HepG2 (cell line): ENCODE measurements around the gene LTA4H. TPM values are rescaled to one million over a fixed set of nuclear protein-coding genes. Genes with fewer than 3 reads are reported as not detected.

ENCODE experiments used
- ATAC-seq: fragments of 200-7000 bp; cut with Tn5 transposase; 3 replicates; pipeline ENCODE4 v1.9.1; 2020; ENCODE audit warnings: mild to moderate bottlenecking, moderate library complexity
- BruUV-seq: library from RNA; stranded (reverse); fragments of 400-500 nt; replicated peaks from 2 replicates; lab custom pipeline; 2021; lab: Mats Ljungman, UMichigan
- CTCF ChIA-PET: fragments of 300-600 bp; formaldehyde crosslinking; extraction: SDS; loops from one replicate; lab custom pipeline; 2021; ENCODE audit warnings: low total read pairs, inconsistent platforms, low intra/inter-chr PET ratio; lab: Yijun Ruan, JAX
- POLR2A ChIA-PET: fragments of 350-600 bp; sonication (Branson Sonifier 250); formaldehyde crosslinking; loops from one replicate; lab custom pipeline; 2020; ENCODE audit warnings: antibody characterized with exemption, inconsistent platforms; lab: Yijun Ruan, JAX
- DNase-seq: peaks from one replicate; pipeline ENCODE4 v3.0.0-alpha.2; 2015; ENCODE audit warnings: low spot score
- FAIRE-seq: peaks from 3 replicates; lab custom pipeline; 2011; peaks lifted over from hg19 to GRCh38; lab: Jason Lieb, UNC
- H2AFZ ChIP-seq: one replicate; pipeline ENCODE4 v1.6.1; 2011; ENCODE audit warnings: low read length, inconsistent platforms
- H3K27ac ChIP-seq: fragments of 300-600 bp; 3 replicates; pipeline ENCODE4 v1.8.0; 2011; ENCODE audit warnings: mixed run types, mild to moderate bottlenecking, mixed read lengths, low read length, inconsistent platforms; ENCODE audit not compliant: insufficient read depth; ENCODE audit errors: extremely low read length
- H3K27me3 ChIP-seq, 2 experiments: fragments of 200-600 bp in 1 of 2; 2 replicates in 1 of 2; 3 replicates in 1 of 2; pipeline versions ENCODE4 v1.6.0 to v1.8.0; 2011; ENCODE audit warnings: low read length in 2 of 2, mild to moderate bottlenecking in 2 of 2, moderate library complexity in 2 of 2, inconsistent platforms in 1 of 2; ENCODE audit not compliant: insufficient read depth in 2 of 2, control insufficient read depth in 1 of 2
- H3K36me3 ChIP-seq, 2 experiments: fragments of 200-600 bp in 1 of 2; replicated peaks in 1 of 2; 2 replicates in 1 of 2; 3 replicates in 1 of 2; pipeline versions ENCODE4 v1.5.1 to v1.8.0; 2011; ENCODE audit warnings: low read length in 2 of 2, inconsistent platforms in 1 of 2; ENCODE audit not compliant: insufficient read depth in 2 of 2, control insufficient read depth in 1 of 2
- H3K4me1 ChIP-seq: 2 replicates; pipeline ENCODE4 v1.5.1; 2012; ENCODE audit warnings: low read length, inconsistent platforms; ENCODE audit not compliant: insufficient read depth
- H3K4me2 ChIP-seq: 2 replicates; pipeline ENCODE4 v1.6.0; 2011; ENCODE audit warnings: low read depth, low read length, inconsistent platforms
- H3K4me3 ChIP-seq, 3 experiments: fragments of 200-600 bp in 1 of 3; sonication (generic), shearing (Covaris generic) in 1 of 3; replicated peaks in 1 of 3; 2 replicates each; pipeline ENCODE4 v1.5.1; 2011 to 2016; ENCODE audit warnings: low read length in 3 of 3, inconsistent platforms in 2 of 3, low read depth in 2 of 3, mild to moderate bottlenecking in 2 of 3, control low read depth in 1 of 3, mixed read lengths in 1 of 3; ENCODE audit not compliant: insufficient read depth in 1 of 3
- H3K79me2 ChIP-seq: one replicate; pipeline ENCODE4 v1.6.1; 2011; ENCODE audit warnings: low read length, inconsistent platforms; ENCODE audit not compliant: insufficient read depth
- H3K9ac ChIP-seq: 2 replicates; pipeline ENCODE4 v1.6.0; 2011; ENCODE audit warnings: mild to moderate bottlenecking, low read depth, low read length, inconsistent platforms; ENCODE audit not compliant: insufficient read depth
- H3K9me3 ChIP-seq: 2 replicates; pipeline ENCODE4 v1.5.1; 2012; ENCODE audit warnings: mild to moderate bottlenecking, low read length
- H4K20me1 ChIP-seq: 2 replicates; pipeline ENCODE4 v1.6.0; 2011; ENCODE audit warnings: inconsistent platforms, mild to moderate bottlenecking, low read length, moderate library complexity; ENCODE audit not compliant: insufficient read depth
- CEBPB ChIP-seq: IDR thresholded peaks from 2 replicates; pipeline ENCODE4 v1.6.1; 2011; ENCODE audit warnings: low read depth, low read length, improper control_type of control experiment, borderline replicate concordance
- CEBPG ChIP-seq: IDR thresholded peaks from 2 replicates; pipeline ENCODE4 v1.6.1; 2016
- MAFF ChIP-seq: IDR thresholded peaks from 2 replicates; pipeline ENCODE4 v1.6.1; 2011; ENCODE audit warnings: low read depth, low read length, improper control_type of control experiment
- MAFK ChIP-seq, 2 experiments: IDR thresholded peaks in 1 of 2; conservative IDR thresholded peaks in 1 of 2; 2 replicates each; pipeline ENCODE4 v1.6.1; 2011; ENCODE audit warnings: improper control_type of control experiment in 2 of 2, low read length in 2 of 2
- SAP130 ChIP-seq: IDR thresholded peaks from 2 replicates; pipeline ENCODE4 v1.6.1; 2016; ENCODE audit warnings: low read depth
- ZFP62 ChIP-seq: sonication (generic); formaldehyde crosslinking; IDR thresholded peaks from 2 replicates; pipeline ENCODE4 v1.4.0; 2020; ENCODE audit warnings: missing genetic modification reagents
- ZNF749 ChIP-seq: sonication (generic); formaldehyde crosslinking; IDR thresholded peaks from 2 replicates; pipeline ENCODE4 v1.8.0; 2022; ENCODE audit warnings: mild to moderate bottlenecking, missing genetic modification reagents, moderate library complexity, borderline replicate concordance
- WGBS: methylation state at CpG from one replicate; pipeline ENCODE4 v1.1.6; 2017; ENCODE audit warnings: low lambda C conversion rate; 5-methylcytosine and 5-hydroxymethylcytosine counted together
- in situ Hi-C: cut with HindIII; loops from 2 replicates; pipeline ENCODE4 v1.10.0; 2017; ENCODE audit warnings: low pct_unique_long_range_greater_than_20kb; ENCODE audit not compliant: extremely low pct_ligation_motif_present
- intact Hi-C: fragments of 100-400 bp; cut with micrococcal nuclease; formaldehyde crosslinking; loops from one replicate; pipeline ENCODE4 v1.10.0; 2022; ENCODE audit not compliant: unreplicated experiment
- polyA plus RNA-seq, 8 experiments: library from polyadenylated mRNA; depleted of rRNA in 3 of 8; stranded (reverse) in 7 of 8; unstranded in 1 of 8; fragments of >200 nt; fragmentation: Illumina TruSeq in 4 of 8; extraction: Trizol in 4 of 8; gene quantifications; 2 replicates each; pipeline versions ENCODE4 v1.2.1 to v1.2.3, GENCODE V29; 2011 to 2016; ENCODE audit warnings: low read depth in 4 of 8, missing spikeins in 1 of 8, mixed read lengths in 1 of 8; ENCODE audit not compliant: insufficient read depth in 1 of 8
- total RNA-seq, 5 experiments: library from RNA; depleted of rRNA; stranded (reverse); fragments of >200 nt; fragmentation: Illumina TruSeq; extraction: Trizol; gene quantifications; 2 replicates each; pipeline ENCODE4 v1.2.3, GENCODE V29; 2016; ENCODE audit warnings: low read depth in 1 of 5
- TF ChIP-seq, protein P1 (sequence below): sonication (generic); formaldehyde crosslinking; IDR thresholded peaks from 2 replicates; pipeline ENCODE4 v1.5.0; 2020; ENCODE audit warnings: mild to moderate bottlenecking, missing genetic modification reagents

The LTA4H gene
- total and polyA plus RNA-seq, 2 of the 13 experiments (the other 11 are each of a cell fraction or from before 2014, with no cell fraction given): 87.5 to 90.4 TPM

DNA sequence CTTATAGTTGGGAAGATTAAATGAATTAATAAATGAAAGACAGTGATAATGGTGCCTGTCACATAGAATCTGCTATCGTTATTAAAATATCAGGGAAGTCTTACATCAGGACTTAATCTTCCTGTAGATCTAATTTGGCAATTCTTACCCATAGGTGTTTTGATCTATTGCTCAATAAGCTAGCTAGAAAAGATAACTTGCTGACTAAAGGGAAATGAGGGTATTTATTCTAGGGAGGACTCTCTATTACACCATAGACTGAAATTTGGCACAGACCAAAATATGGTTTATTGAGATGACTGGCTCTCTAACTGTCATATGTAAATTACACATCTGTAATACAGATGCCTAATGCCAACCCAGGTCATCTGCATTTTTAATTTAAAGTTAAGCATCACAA, 50.7 kb downstream of the LTA4H start:
- H3K4me2 ChIP-seq: no peak overlapping the region
- H3K27me3 ChIP-seq: no peaks in the 10 kb centered on the region
- in situ Hi-C loops (loop anchor here (25.0 kb wide), 1 partner anchor 397 kb away; no protein-coding TSS in a partner anchor), intact Hi-C loops (no loop called here)
- ATAC-seq (no peak), FAIRE-seq (no peak), DNase-seq (no peak)
- H3K9me3 ChIP-seq: no peaks in the 10 kb centered on the region
- H3K4me1 ChIP-seq: peaks cover 12% of the 10 kb centered on the region; the same call in 1 of the 2 replicates
- WGBS: 90% methylated on average over 1 of the region's 1 CpG
- ChIA-PET CTCF (no interaction called here), POLR2A (no interaction called here)
- no peak overlapping the region for H3K4me3 ChIP-seq
- TF ChIP-seq MAFK (conservative IDR thresholded peaks at IDR 0.05 in 1 of 2, IDR thresholded peaks at IDR 0.05 in 1 of 2; ENCODE audit: low read length in 2 of 2) (peak; percentile 71 to 87), ZNF749 (CRISPR knock-in tag) (no peak), SAP130 (no peak), CEBPG (peak; percentile 16; the same call in 1 of the 2 replicates), CEBPB (peak; percentile 27; the same call in 1 of the 2 replicates), MAFF (peak; percentile 74)
- H3K79me2 ChIP-seq: no peaks in the 10 kb centered on the region
- H3K9ac ChIP-seq: no peak overlapping the region
- H3K36me3 ChIP-seq: no peaks in the 10 kb centered on the region
- H2AFZ ChIP-seq: no peak overlapping the region
- H4K20me1 ChIP-seq: no peaks in the 10 kb centered on the region
- no peak overlapping the region for H3K27ac ChIP-seq
- BruUV-seq: no TSS peak

DNA sequence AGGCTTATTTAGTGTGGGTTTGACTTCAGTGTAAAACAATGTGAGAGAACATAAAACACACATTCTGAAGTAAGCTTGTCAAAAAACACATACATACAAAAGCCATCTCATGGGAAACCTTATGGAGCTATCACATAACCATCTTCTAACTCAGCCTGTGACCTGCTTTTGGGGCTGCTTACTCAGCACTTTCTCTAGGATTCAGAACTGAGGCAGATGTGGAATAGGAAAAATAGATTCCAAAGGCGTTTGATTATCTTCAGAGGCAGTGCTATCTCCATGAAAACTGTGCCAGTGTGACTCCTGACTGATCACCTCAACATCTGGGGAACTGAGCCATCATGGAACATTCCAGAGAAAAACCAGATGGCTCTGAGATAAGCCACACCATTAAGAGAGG, 52.8 kb downstream of the LTA4H start:
- no peaks in the 10 kb centered on the region for H3K36me3 ChIP-seq
- no peak for DNase-seq
- TF ChIP-seq, protein P1, sequence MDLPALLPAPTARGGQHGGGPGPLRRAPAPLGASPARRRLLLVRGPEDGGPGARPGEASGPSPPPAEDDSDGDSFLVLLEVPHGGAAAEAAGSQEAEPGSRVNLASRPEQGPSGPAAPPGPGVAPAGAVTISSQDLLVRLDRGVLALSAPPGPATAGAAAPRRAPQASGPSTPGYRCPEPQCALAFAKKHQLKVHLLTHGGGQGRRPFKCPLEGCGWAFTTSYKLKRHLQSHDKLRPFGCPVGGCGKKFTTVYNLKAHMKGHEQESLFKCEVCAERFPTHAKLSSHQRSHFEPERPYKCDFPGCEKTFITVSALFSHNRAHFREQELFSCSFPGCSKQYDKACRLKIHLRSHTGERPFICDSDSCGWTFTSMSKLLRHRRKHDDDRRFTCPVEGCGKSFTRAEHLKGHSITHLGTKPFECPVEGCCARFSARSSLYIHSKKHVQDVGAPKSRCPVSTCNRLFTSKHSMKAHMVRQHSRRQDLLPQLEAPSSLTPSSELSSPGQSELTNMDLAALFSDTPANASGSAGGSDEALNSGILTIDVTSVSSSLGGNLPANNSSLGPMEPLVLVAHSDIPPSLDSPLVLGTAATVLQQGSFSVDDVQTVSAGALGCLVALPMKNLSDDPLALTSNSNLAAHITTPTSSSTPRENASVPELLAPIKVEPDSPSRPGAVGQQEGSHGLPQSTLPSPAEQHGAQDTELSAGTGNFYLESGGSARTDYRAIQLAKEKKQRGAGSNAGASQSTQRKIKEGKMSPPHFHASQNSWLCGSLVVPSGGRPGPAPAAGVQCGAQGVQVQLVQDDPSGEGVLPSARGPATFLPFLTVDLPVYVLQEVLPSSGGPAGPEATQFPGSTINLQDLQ (CRISPR knock-in tag): no peak
- TF ChIP-seq MAFK (conservative IDR thresholded peaks at IDR 0.05 in 1 of 2, IDR thresholded peaks at IDR 0.05 in 1 of 2; ENCODE audit: low read length in 2 of 2): peak; percentile 92 to 97
- TF ChIP-seq MAFF: peak; percentile 94
- no peak for TF ChIP-seq ZFP62
- H4K20me1 ChIP-seq: no peaks in the 10 kb centered on the region
- in situ Hi-C loops: loop anchor here (25.0 kb wide), 1 partner anchor 395 kb away; no protein-coding TSS in a partner anchor
- no peak overlapping the region for H2AFZ ChIP-seq
- no peak overlapping the region for H3K9ac ChIP-seq
- CTCF ChIA-PET: no interaction called here
- no peak overlapping the region for H3K4me3 ChIP-seq
- FAIRE-seq: no peak
- H3K27ac ChIP-seq: no peak overlapping the region
- H3K79me2 ChIP-seq: no peaks in the 10 kb centered on the region
- POLR2A ChIA-PET: interaction anchor here (2.3 kb wide), 1 partner anchor 13 kb away, joined by 7 read pairs; the partner anchor contains the start of gene HAL
- H3K4me1 ChIP-seq: peaks cover 33% of the 10 kb centered on the region
- H3K27me3 ChIP-seq: no peaks in the 10 kb centered on the region
- ATAC-seq: no peak
- H3K4me2 ChIP-seq: no peak overlapping the region
- H3K9me3 ChIP-seq: no peaks in the 10 kb centered on the region
- 100% methylated on average over 1 of the region's 1 CpG for WGBS
- intact Hi-C loops: no loop called here
- BruUV-seq: no TSS peak
